HepG2 (cell line): Measurements from ENCODE around the gene S100A5. TPM values are rescaled to one million over a fixed set of nuclear protein-coding genes. Genes with fewer than 3 reads are reported as not detected.

Experiments
- ESRRA ChIP-seq: sonication (generic); formaldehyde crosslinking; IDR thresholded peaks from 2 replicates; pipeline ENCODE4 v1.5.1; 2020; ENCODE audit warnings: mild to moderate bottlenecking, low read depth, missing genetic modification reagents
- HOXA3 ChIP-seq: sonication (generic); formaldehyde crosslinking; IDR thresholded peaks from 2 replicates; pipeline ENCODE4 v1.5.0; 2020; ENCODE audit warnings: missing genetic modification reagents
- KMT2A ChIP-seq: sonication (generic); formaldehyde crosslinking; IDR thresholded peaks from 2 replicates; pipeline ENCODE4 v1.4.0; 2020; ENCODE audit warnings: missing genetic modification reagents
- NFKBIZ ChIP-seq: IDR thresholded peaks from 2 replicates; pipeline ENCODE4 v1.6.1; 2018; ENCODE audit warnings: missing genetic modification reagents, missing compliant biosample characterization
- PBX3 ChIP-seq: sonication (generic); formaldehyde crosslinking; IDR thresholded peaks from 2 replicates; pipeline ENCODE4 v1.8.1; 2023; ENCODE audit warnings: missing genetic modification reagents, inconsistent platforms, borderline replicate concordance
- RAD51 ChIP-seq: fragments of 450-650 bp; IDR thresholded peaks from 2 replicates; pipeline ENCODE4 v1.6.1; 2016; ENCODE audit warnings: borderline replicate concordance
- RFX3 ChIP-seq: IDR thresholded peaks from 2 replicates; pipeline ENCODE4 v1.6.1; 2016; ENCODE audit warnings: missing biosample characterization, missing genetic modification reagents
- TARDBP ChIP-seq: sonication (generic); formaldehyde crosslinking; IDR thresholded peaks from 2 replicates; pipeline ENCODE4 v1.8.0; 2022; ENCODE audit warnings: mild to moderate bottlenecking, missing genetic modification reagents
- ZFAT ChIP-seq: sonication (generic); formaldehyde crosslinking; conservative IDR thresholded peaks from 2 replicates; pipeline ENCODE4 v1.8.1; 2023; ENCODE audit warnings: missing genetic modification reagents, inconsistent platforms
- ZFY ChIP-seq: sonication (generic); formaldehyde crosslinking; IDR thresholded peaks from 2 replicates; pipeline ENCODE4 v1.4.0; 2020; ENCODE audit warnings: missing genetic modification reagents
- ZFYVE20 ChIP-seq: sonication (generic); formaldehyde crosslinking; IDR thresholded peaks from 2 replicates; pipeline ENCODE4 v1.8.0; 2023; ENCODE audit warnings: low read depth, mild to moderate bottlenecking, moderate library complexity, missing genetic modification reagents, borderline replicate concordance
- ZNF225 ChIP-seq: sonication (generic); formaldehyde crosslinking; IDR thresholded peaks from 2 replicates; pipeline ENCODE4 v1.4.0; 2020; ENCODE audit warnings: mild to moderate bottlenecking, missing genetic modification reagents
- ZNF484 ChIP-seq: sonication (generic); formaldehyde crosslinking; IDR thresholded peaks from 2 replicates; pipeline ENCODE4 v1.5.1; 2020; ENCODE audit warnings: mild to moderate bottlenecking, low read depth, missing genetic modification reagents, borderline replicate concordance
- ZNF513 ChIP-seq: sonication (generic); formaldehyde crosslinking; conservative IDR thresholded peaks from 2 replicates; pipeline ENCODE4 v1.5.0; 2020; ENCODE audit warnings: missing genetic modification reagents
- ZSCAN9 ChIP-seq: IDR thresholded peaks from 2 replicates; pipeline ENCODE4 v1.6.1; 2016; ENCODE audit warnings: borderline replicate concordance
- polyA plus RNA-seq, 8 experiments: library from polyadenylated mRNA; depleted of rRNA in 3 of 8; stranded (reverse) in 7 of 8; unstranded in 1 of 8; fragments of >200 nt; fragmentation: Illumina TruSeq in 4 of 8; extraction: Trizol in 4 of 8; gene quantifications; 2 replicates each; pipeline versions ENCODE4 v1.2.1 to v1.2.3, GENCODE V29; 2011 to 2016; ENCODE audit warnings: low read depth in 4 of 8, missing spikeins in 1 of 8, mixed read lengths in 1 of 8; ENCODE audit not compliant: insufficient read depth in 1 of 8
- total RNA-seq, 5 experiments: library from RNA; depleted of rRNA; stranded (reverse); fragments of >200 nt; fragmentation: Illumina TruSeq; extraction: Trizol; gene quantifications; 2 replicates each; pipeline ENCODE4 v1.2.3, GENCODE V29; 2016; ENCODE audit warnings: low read depth in 1 of 5
- TF ChIP-seq, protein P1 (sequence below): sonication (generic); formaldehyde crosslinking; IDR thresholded peaks from 2 replicates; pipeline ENCODE4 v1.4.0; 2020; ENCODE audit warnings: missing genetic modification reagents
- TF ChIP-seq, protein P2 (sequence below): sonication (generic); formaldehyde crosslinking; IDR thresholded peaks from 2 replicates; pipeline ENCODE4 v1.4.0; 2020; ENCODE audit warnings: missing genetic modification reagents
- TF ChIP-seq, protein P3 (sequence below): sonication (generic); formaldehyde crosslinking; IDR thresholded peaks from 2 replicates; pipeline ENCODE4 v1.4.0; 2020; ENCODE audit warnings: missing genetic modification reagents
- TF ChIP-seq, protein P4 (sequence below): sonication (generic); formaldehyde crosslinking; IDR thresholded peaks from 2 replicates; pipeline ENCODE4 v1.4.0; 2020; ENCODE audit warnings: low read depth, mild to moderate bottlenecking, missing genetic modification reagents

Gene S100A5
- total and polyA plus RNA-seq, 2 of the 13 experiments (the other 11 are each of a cell fraction or from before 2014, with no cell fraction given) = not detected

GRCh38 chr1:153532769-153533599 is 7.8 kb downstream of the S100A5 start (continued):
- TF ChIP-seq ZNF513 (CRISPR knock-in tag) = no peak
- TF ChIP-seq KMT2A = no peak
- no peak for TF ChIP-seq RFX3 (CRISPR knock-in tag)
- peak; percentile 50 for TF ChIP-seq ZFY (CRISPR knock-in tag)
- TF ChIP-seq ESRRA = no peak
- TF ChIP-seq, protein P1, sequence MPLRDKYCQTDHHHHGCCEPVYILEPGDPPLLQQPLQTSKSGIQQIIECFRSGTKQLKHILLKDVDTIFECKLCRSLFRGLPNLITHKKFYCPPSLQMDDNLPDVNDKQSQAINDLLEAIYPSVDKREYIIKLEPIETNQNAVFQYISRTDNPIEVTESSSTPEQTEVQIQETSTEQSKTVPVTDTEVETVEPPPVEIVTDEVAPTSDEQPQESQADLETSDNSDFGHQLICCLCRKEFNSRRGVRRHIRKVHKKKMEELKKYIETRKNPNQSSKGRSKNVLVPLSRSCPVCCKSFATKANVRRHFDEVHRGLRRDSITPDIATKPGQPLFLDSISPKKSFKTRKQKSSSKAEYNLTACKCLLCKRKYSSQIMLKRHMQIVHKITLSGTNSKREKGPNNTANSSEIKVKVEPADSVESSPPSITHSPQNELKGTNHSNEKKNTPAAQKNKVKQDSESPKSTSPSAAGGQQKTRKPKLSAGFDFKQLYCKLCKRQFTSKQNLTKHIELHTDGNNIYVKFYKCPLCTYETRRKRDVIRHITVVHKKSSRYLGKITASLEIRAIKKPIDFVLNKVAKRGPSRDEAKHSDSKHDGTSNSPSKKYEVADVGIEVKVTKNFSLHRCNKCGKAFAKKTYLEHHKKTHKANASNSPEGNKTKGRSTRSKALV = no peak
- peak; percentile 7; the same call in 1 of the 2 replicates for TF ChIP-seq HOXA3
- no peak for TF ChIP-seq ZNF484
- no peak for TF ChIP-seq RAD51
- no peak for TF ChIP-seq ZNF225 (CRISPR knock-in tag)
- no peak for TF ChIP-seq NFKBIZ (CRISPR knock-in tag)
- TF ChIP-seq ZFAT = no peak
- no peak for TF ChIP-seq ZSCAN9 (CRISPR knock-in tag)
- TF ChIP-seq, protein P2, sequence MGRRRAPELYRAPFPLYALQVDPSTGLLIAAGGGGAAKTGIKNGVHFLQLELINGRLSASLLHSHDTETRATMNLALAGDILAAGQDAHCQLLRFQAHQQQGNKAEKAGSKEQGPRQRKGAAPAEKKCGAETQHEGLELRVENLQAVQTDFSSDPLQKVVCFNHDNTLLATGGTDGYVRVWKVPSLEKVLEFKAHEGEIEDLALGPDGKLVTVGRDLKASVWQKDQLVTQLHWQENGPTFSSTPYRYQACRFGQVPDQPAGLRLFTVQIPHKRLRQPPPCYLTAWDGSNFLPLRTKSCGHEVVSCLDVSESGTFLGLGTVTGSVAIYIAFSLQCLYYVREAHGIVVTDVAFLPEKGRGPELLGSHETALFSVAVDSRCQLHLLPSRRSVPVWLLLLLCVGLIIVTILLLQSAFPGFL (CRISPR knock-in tag) = no peak
- TF ChIP-seq, protein P3, sequence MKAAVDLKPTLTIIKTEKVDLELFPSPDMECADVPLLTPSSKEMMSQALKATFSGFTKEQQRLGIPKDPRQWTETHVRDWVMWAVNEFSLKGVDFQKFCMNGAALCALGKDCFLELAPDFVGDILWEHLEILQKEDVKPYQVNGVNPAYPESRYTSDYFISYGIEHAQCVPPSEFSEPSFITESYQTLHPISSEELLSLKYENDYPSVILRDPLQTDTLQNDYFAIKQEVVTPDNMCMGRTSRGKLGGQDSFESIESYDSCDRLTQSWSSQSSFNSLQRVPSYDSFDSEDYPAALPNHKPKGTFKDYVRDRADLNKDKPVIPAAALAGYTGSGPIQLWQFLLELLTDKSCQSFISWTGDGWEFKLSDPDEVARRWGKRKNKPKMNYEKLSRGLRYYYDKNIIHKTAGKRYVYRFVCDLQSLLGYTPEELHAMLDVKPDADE = no peak
- no peak for TF ChIP-seq ZFYVE20 (CRISPR knock-in tag)
- TF ChIP-seq, protein P4, sequence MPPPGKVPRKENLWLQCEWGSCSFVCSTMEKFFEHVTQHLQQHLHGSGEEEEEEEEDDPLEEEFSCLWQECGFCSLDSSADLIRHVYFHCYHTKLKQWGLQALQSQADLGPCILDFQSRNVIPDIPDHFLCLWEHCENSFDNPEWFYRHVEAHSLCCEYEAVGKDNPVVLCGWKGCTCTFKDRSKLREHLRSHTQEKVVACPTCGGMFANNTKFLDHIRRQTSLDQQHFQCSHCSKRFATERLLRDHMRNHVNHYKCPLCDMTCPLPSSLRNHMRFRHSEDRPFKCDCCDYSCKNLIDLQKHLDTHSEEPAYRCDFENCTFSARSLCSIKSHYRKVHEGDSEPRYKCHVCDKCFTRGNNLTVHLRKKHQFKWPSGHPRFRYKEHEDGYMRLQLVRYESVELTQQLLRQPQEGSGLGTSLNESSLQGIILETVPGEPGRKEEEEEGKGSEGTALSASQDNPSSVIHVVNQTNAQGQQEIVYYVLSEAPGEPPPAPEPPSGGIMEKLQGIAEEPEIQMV (CRISPR knock-in tag) = no peak; the same call in 1 of the 2 replicates
- TF ChIP-seq TARDBP (CRISPR knock-in tag) = no peak
- no peak for TF ChIP-seq PBX3 (CRISPR knock-in tag)
